ENCODE data around the gene MCMBP.
A peak's percentile ranks its signal among the peaks of the same experiment; 100 is the strongest.
"Not testable (repeated sequence)": the region's sequence is repeated elsewhere in the genome, so short reads cannot be mapped to it uniquely, and the experiment has no call there.

Gene MCMBP

GRCh38 chr10:119832951-119833350 is 39.7 kb downstream of the MCMBP start:
- no peak for DNase-seq

GRCh38 chr10:119831656-119832055 is 41.0 kb downstream of the MCMBP start:
- DNase-seq: peak in 2 of 58 donors; percentile 7 to 44

- DNase-seq: no peak
Measured at GRCh38 chr10:119830851-119831250, 41.8 kb downstream of the MCMBP start.

GRCh38 chr10:119829429-119829828 is 43.2 kb downstream of the MCMBP start:
- no peak for DNase-seq

GRCh38 chr10:119827430-119827829 is 45.2 kb downstream of the MCMBP start:
- no peak for DNase-seq

- DNase-seq: no peak
Measured at GRCh38 chr10:119826771-119827170, 45.9 kb downstream of the MCMBP start.

- DNase-seq: no peak
Measured at GRCh38 chr10:119824299-119824698, 48.3 kb downstream of the MCMBP start.

- no peak for DNase-seq
Measured at GRCh38 chr10:119821182-119821581, 51.5 kb downstream of the MCMBP start.

GRCh38 chr10:119818889-119819270 is 53.8 kb downstream of the MCMBP start:
- DNase-seq: peak in 2 of 58 donors; percentile 20 to 25

- peak in 51 of 58 donors; percentile 10 to 72 (median 46) for DNase-seq
Measured at GRCh38 chr10:119817991-119818888, 54.4 kb downstream of the MCMBP start.

- no peak for DNase-seq
Measured at GRCh38 chr10:119815671-119816070, 57.0 kb downstream of the MCMBP start.

- DNase-seq: no peak
Measured at GRCh38 chr10:119812684-119813083, 60.0 kb downstream of the MCMBP start.

- DNase-seq: no peak
Measured at GRCh38 chr10:119811122-119811521, 61.5 kb downstream of the MCMBP start.

GRCh38 chr10:119807960-119808697 is 64.5 kb downstream of the MCMBP start:
- no peak for DNase-seq

GRCh38 chr10:119806334-119807130 is 66.1 kb downstream of the MCMBP start:
- DNase-seq: no peak

GRCh38 chr10:119805702-119806230 is 66.9 kb downstream of the MCMBP start:
- DNase-seq: no peak

- DNase-seq: no peak
Measured at GRCh38 chr10:119803264-119803663, 69.4 kb downstream of the MCMBP start.

GRCh38 chr10:119801998-119802538 is 70.6 kb downstream of the MCMBP start:
- DNase-seq: no peak

- no peak for DNase-seq
Measured at GRCh38 chr10:119801176-119801575, 71.5 kb downstream of the MCMBP start.

- DNase-seq: no peak
Measured at GRCh38 chr10:119796039-119796438, 76.6 kb downstream of the MCMBP start.

GRCh38 chr10:119795101-119795500 is 77.5 kb downstream of the MCMBP start:
- DNase-seq: not testable (repeated sequence)

Data from anterior cingulate cortex (tissue), 58 donors.